ENCODE results near the gene KCNIP1. TPM values are rescaled to one million over a fixed set of nuclear protein-coding genes. Genes with fewer than 3 reads are reported as not detected.

KCNIP1 gene
- total RNA-seq, 4 donors from 2014 or later, result 1.2 to 2.7 TPM; not detected in 2

DNA sequence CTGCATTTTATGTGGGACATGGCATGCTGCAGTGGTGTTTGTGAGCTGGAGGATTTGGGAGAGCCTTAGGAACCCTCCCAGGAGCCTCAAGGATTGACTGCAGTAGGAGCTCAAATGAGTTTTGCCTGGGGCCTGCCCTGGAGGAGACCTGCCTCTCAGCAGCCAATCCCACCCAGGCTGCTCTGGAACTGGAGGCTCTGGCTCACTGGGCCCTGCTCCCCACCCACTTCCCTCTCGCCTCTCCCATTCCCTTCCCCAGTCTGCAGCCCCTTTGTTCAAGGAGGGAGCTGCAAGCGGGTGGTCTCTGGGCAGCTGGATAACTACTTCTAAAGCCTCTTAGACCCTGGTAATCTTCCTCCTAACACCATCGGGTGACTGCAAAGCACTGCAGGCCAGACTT lies 24.2 kb downstream of the KCNIP1 start:
- DNase-seq, result no peak
- H3K36me3 ChIP-seq, result no peaks in the 10 kb centered on the region
- no peaks in the 10 kb centered on the region for H3K9me3 ChIP-seq
- no peaks in the 10 kb centered on the region for H3K27me3 ChIP-seq
- TF ChIP-seq, protein P1, sequence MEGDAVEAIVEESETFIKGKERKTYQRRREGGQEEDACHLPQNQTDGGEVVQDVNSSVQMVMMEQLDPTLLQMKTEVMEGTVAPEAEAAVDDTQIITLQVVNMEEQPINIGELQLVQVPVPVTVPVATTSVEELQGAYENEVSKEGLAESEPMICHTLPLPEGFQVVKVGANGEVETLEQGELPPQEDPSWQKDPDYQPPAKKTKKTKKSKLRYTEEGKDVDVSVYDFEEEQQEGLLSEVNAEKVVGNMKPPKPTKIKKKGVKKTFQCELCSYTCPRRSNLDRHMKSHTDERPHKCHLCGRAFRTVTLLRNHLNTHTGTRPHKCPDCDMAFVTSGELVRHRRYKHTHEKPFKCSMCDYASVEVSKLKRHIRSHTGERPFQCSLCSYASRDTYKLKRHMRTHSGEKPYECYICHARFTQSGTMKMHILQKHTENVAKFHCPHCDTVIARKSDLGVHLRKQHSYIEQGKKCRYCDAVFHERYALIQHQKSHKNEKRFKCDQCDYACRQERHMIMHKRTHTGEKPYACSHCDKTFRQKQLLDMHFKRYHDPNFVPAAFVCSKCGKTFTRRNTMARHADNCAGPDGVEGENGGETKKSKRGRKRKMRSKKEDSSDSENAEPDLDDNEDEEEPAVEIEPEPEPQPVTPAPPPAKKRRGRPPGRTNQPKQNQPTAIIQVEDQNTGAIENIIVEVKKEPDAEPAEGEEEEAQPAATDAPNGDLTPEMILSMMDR (IDR thresholded peaks at IDR 0.05), result no peak
- TF ChIP-seq POLR2AphosphoS5 (IDR thresholded peaks at IDR 0.05), result no peak
- no peak for TF ChIP-seq POLR2A (IDR thresholded peaks at IDR 0.05)
- TF ChIP-seq EP300 (IDR thresholded peaks at IDR 0.05; ENCODE audit: low read depth), result no peak
- H3K4me3 ChIP-seq, result no peak overlapping the region
- intact Hi-C loops (cut with DNase I; ENCODE audit: low total_unique reads), result no loop called here
- in situ Hi-C loops (cut with MboI; ENCODE audit: low pct_ligation_motif_present in 1 of 4, low pct_unique_long_range_greater_than_20kb in 1 of 4, low sequenced_read_pairs in 3 of 4), result no loop called here
- 76% methylated on average over 3 of the region's 3 CpGs; no CpG with 5 or more reads in 1 of the 2 donors for WGBS, 2 donors (ENCODE audit: low coverage in 1 of 2)
- H3K27ac ChIP-seq, result no peak overlapping the region
- H3K4me1 ChIP-seq, result no peaks in the 10 kb centered on the region

DNA sequence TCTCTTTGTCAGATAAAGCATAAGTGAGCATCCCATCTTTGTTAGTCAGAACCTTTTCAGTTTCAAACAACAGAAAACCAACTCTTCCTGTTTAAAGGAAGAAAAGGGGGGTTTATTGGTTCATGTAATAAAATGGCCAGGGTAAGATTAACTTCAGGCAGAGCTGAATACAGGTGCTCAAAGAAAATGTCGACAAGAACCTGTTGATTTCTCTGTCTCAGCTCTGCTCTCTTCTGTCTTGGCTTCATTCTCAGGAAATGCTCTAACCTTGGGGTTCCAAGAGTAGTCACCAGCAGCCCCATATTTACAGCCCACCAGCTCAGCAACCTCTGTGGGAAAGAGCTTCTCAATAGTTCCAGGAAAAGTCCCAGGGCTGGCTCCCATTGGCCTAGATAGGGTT lies 25.2 kb downstream of the KCNIP1 start:
- no peaks in the 10 kb centered on the region for H3K9me3 ChIP-seq
- in situ Hi-C loops (cut with MboI; ENCODE audit: low pct_ligation_motif_present in 1 of 4, low pct_unique_long_range_greater_than_20kb in 1 of 4, low sequenced_read_pairs in 3 of 4), result no loop called here
- H3K27ac ChIP-seq, result no peak overlapping the region
- TF ChIP-seq EP300 (IDR thresholded peaks at IDR 0.05; ENCODE audit: low read depth) (no peak), POLR2AphosphoS5 (IDR thresholded peaks at IDR 0.05) (no peak), POLR2A (IDR thresholded peaks at IDR 0.05) (no peak)
- TF ChIP-seq, protein P1 (IDR thresholded peaks at IDR 0.05), result no peak
- no peak overlapping the region for H3K4me3 ChIP-seq
- no peaks in the 10 kb centered on the region for H3K36me3 ChIP-seq
- 75% methylated on average over 1 of the region's 1 CpG; no CpG with 5 or more reads in 1 of the 2 donors for WGBS, 2 donors (ENCODE audit: low coverage in 1 of 2)
- H3K27me3 ChIP-seq, result no peaks in the 10 kb centered on the region
- intact Hi-C loops (cut with DNase I; ENCODE audit: low total_unique reads), result no loop called here
- no peaks in the 10 kb centered on the region for H3K4me1 ChIP-seq
- no peak for DNase-seq

DNA sequence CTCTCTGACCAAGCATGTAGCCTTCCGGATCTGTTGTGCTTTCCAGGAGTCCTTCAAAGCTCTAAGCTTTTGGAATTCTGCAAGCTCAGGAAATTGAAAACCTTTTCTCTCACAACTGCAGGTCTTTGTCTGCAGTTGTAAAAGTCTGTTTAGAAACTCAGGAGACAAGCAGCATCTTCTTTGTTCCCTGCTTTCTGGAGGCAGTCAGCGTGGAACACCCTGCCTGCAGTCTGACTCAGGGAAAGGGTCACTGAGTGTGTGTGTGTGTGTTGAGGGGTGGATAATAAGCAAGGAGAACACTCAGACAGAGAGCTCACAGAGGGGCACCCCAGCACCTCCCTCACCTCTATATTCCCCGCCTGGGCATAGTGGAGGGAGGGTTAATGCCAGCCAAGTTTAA lies 29.1 kb downstream of the KCNIP1 start:
- intact Hi-C loops (cut with DNase I; ENCODE audit: low total_unique reads), result no loop called here
- TF ChIP-seq, protein P1 (IDR thresholded peaks at IDR 0.05), result no peak
- no peak for TF ChIP-seq POLR2A (IDR thresholded peaks at IDR 0.05)
- no peak for TF ChIP-seq EP300 (IDR thresholded peaks at IDR 0.05; ENCODE audit: low read depth)
- TF ChIP-seq POLR2AphosphoS5 (IDR thresholded peaks at IDR 0.05), result no peak
- in situ Hi-C loops (cut with MboI; ENCODE audit: low pct_ligation_motif_present in 1 of 4, low pct_unique_long_range_greater_than_20kb in 1 of 4, low sequenced_read_pairs in 3 of 4), result no loop called here
- Histone ChIP-seq H3K4me3 (no peak overlapping the region), H3K4me1 (no peaks in the 10 kb centered on the region), H3K9me3 (no peaks in the 10 kb centered on the region), H3K27me3 (no peaks in the 10 kb centered on the region), H3K27ac (no peak overlapping the region), H3K36me3 (no peaks in the 10 kb centered on the region)
- WGBS, 2 donors (ENCODE audit: low coverage in 1 of 2), result 72% methylated on average over 3 of the region's 3 CpGs; no CpG with 5 or more reads in 1 of the 2 donors
- no peak for DNase-seq

DNA sequence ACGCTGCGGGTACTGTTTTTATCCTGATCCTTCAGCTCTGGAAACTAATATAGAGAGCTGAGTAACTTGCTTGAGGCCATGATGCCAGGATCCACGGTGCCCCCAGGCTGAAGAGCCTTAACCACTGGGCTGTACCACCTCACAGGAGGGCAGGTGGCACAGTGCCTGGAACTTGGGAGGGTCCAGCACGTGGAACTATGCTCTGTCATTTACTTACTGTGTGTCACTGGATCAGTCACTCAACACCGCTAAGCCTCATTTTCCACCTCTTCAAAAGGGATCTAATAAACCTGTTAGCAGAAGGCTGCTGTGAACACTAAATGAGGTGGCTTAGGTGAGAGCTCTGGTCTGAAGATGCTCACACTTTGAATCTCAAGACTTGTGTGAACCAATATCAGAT lies 29.6 kb downstream of the KCNIP1 start:
- no peaks in the 10 kb centered on the region for H3K4me1 ChIP-seq
- no peak overlapping the region for H3K4me3 ChIP-seq
- intact Hi-C loops (cut with DNase I; ENCODE audit: low total_unique reads), result no loop called here
- H3K36me3 ChIP-seq, result no peaks in the 10 kb centered on the region
- no peak overlapping the region for H3K27ac ChIP-seq
- no peaks in the 10 kb centered on the region for H3K9me3 ChIP-seq
- no peaks in the 10 kb centered on the region for H3K27me3 ChIP-seq
- 77% methylated on average over 5 of the region's 5 CpGs; no CpG with 5 or more reads in 1 of the 2 donors for WGBS, 2 donors (ENCODE audit: low coverage in 1 of 2)
- DNase-seq, result no peak
- TF ChIP-seq POLR2A (IDR thresholded peaks at IDR 0.05), result no peak
- TF ChIP-seq POLR2AphosphoS5 (IDR thresholded peaks at IDR 0.05), result no peak
- in situ Hi-C loops (cut with MboI; ENCODE audit: low pct_ligation_motif_present in 1 of 4, low pct_unique_long_range_greater_than_20kb in 1 of 4, low sequenced_read_pairs in 3 of 4), result no loop called here

DNA sequence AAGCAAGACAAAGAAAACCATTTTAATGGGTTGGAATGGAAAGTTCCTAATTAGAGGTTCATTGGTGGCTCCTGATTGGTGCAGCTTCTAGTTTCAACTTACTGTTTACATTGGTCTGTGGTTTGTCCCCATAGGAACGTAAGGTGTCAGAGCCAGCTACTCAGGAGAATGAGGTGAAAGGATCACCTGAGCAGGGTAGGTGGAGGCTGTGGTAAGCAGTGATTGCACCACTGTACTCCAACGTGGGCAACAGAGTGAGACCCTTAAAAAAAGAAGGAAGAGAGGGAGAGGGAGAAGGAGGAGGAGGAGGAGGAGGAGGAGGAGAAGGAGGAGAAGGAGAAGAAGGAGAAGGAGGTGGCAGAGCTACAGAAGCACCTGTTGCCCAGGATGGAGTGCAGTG lies 30.4 kb downstream of the KCNIP1 start:
- no peak for TF ChIP-seq POLR2A (IDR thresholded peaks at IDR 0.05)
- TF ChIP-seq POLR2AphosphoS5 (IDR thresholded peaks at IDR 0.05), result no peak
- TF ChIP-seq EP300 (IDR thresholded peaks at IDR 0.05; ENCODE audit: low read depth), result no peak
- TF ChIP-seq, protein P1 (IDR thresholded peaks at IDR 0.05), result no peak
- H3K9me3 ChIP-seq, result no peaks in the 10 kb centered on the region
- H3K36me3 ChIP-seq, result no peaks in the 10 kb centered on the region
- intact Hi-C loops (cut with DNase I; ENCODE audit: low total_unique reads), result no loop called here
- in situ Hi-C loops (cut with MboI; ENCODE audit: low pct_ligation_motif_present in 1 of 4, low pct_unique_long_range_greater_than_20kb in 1 of 4, low sequenced_read_pairs in 3 of 4), result no loop called here
- no peaks in the 10 kb centered on the region for H3K4me1 ChIP-seq
- H3K27ac ChIP-seq, result no peak overlapping the region
- 14 to 24% methylated on average over 1 to 2 of the region's 2 CpGs for WGBS, 2 donors (ENCODE audit: low coverage in 1 of 2)
- no peak overlapping the region for H3K4me3 ChIP-seq
- H3K27me3 ChIP-seq, result no peaks in the 10 kb centered on the region
- no peak for DNase-seq

Data from transverse colon (tissue), 4 donors.